Activated CD4-positive, CD25-positive, alpha-beta regulatory T cell treated with anti-CD3 and anti-CD28 coated beads, Interleukin-2, amount 50 U/mL, for 72 hours (primary cell): ENCODE data around the gene PRRC2B.
"Not testable (repeated sequence)": the region's sequence is repeated elsewhere in the genome, so short reads cannot be mapped to it uniquely, and the experiment has no call there.

Experiments used
- DNase-seq: peaks from one replicate; pipeline ENCODE4 v3.0.0; 2021

The PRRC2B gene

GRCh38 chr9:131438190-131438589 lies 44.3 kb downstream of the PRRC2B start:
- no peak for DNase-seq

- DNase-seq, result no peak
These were observed 45.3 kb downstream of the PRRC2B start for GRCh38 chr9:131439224-131439623.

- no peak for DNase-seq
These were observed 47.6 kb downstream of the PRRC2B start for GRCh38 chr9:131441441-131441840.

GRCh38 chr9:131442351-131442750 lies 48.5 kb downstream of the PRRC2B start:
- DNase-seq, result no peak

- no peak for DNase-seq
These were observed 49.8 kb downstream of the PRRC2B start for GRCh38 chr9:131443648-131444047.

GRCh38 chr9:131446276-131446675 lies 52.4 kb downstream of the PRRC2B start:
- no peak for DNase-seq

- no peak for DNase-seq
These were observed 53.3 kb downstream of the PRRC2B start for GRCh38 chr9:131447148-131447547.

- no peak for DNase-seq
These were observed 53.7 kb downstream of the PRRC2B start for GRCh38 chr9:131447600-131447999.

- no peak for DNase-seq
These were observed 54.9 kb downstream of the PRRC2B start for GRCh38 chr9:131448818-131449217.

- no peak for DNase-seq
These were observed 55.4 kb downstream of the PRRC2B start for GRCh38 chr9:131449276-131449675.

GRCh38 chr9:131454028-131454427 lies 60.1 kb downstream of the PRRC2B start:
- no peak for DNase-seq

GRCh38 chr9:131455655-131456054 lies 61.8 kb downstream of the PRRC2B start:
- not testable (repeated sequence) for DNase-seq

- DNase-seq, result no peak
These were observed 63.9 kb downstream of the PRRC2B start for GRCh38 chr9:131457746-131458145.

- no peak for DNase-seq
These were observed 65.2 kb downstream of the PRRC2B start for GRCh38 chr9:131459056-131459455.

GRCh38 chr9:131461166-131461565 lies 67.3 kb downstream of the PRRC2B start:
- no peak for DNase-seq

GRCh38 chr9:131464354-131465000 lies 70.6 kb downstream of the PRRC2B start:
- no peak for DNase-seq

- DNase-seq, result no peak
These were observed 71.5 kb downstream of the PRRC2B start for GRCh38 chr9:131465401-131465800.

- no peak for DNase-seq
These were observed 73.5 kb downstream of the PRRC2B start for GRCh38 chr9:131467214-131467935.

- no peak for DNase-seq
These were observed 74.1 kb downstream of the PRRC2B start for GRCh38 chr9:131468031-131468430.

GRCh38 chr9:131469356-131469755 lies 75.5 kb downstream of the PRRC2B start:
- no peak for DNase-seq

GRCh38 chr9:131469951-131470350 lies 76.1 kb downstream of the PRRC2B start:
- DNase-seq, result no peak

GRCh38 chr9:131470581-131470991 lies 76.7 kb downstream of the PRRC2B start:
- DNase-seq, result no peak

GRCh38 chr9:131472085-131472484 lies 78.2 kb downstream of the PRRC2B start:
- not testable (repeated sequence) for DNase-seq

GRCh38 chr9:131473198-131473885 lies 79.5 kb downstream of the PRRC2B start:
- DNase-seq, result no peak
